GM04503 (cell line): Measurements from ENCODE around the gene GPR75.
A peak's percentile ranks its signal among the peaks of the same experiment; 100 is the strongest.

ENCODE experiments used
- DNase-seq: peaks from one replicate; pipeline ENCODE4 v3.0.0-alpha.2; 2012; ENCODE audit warnings: low read depth

GPR75 gene

DNA sequence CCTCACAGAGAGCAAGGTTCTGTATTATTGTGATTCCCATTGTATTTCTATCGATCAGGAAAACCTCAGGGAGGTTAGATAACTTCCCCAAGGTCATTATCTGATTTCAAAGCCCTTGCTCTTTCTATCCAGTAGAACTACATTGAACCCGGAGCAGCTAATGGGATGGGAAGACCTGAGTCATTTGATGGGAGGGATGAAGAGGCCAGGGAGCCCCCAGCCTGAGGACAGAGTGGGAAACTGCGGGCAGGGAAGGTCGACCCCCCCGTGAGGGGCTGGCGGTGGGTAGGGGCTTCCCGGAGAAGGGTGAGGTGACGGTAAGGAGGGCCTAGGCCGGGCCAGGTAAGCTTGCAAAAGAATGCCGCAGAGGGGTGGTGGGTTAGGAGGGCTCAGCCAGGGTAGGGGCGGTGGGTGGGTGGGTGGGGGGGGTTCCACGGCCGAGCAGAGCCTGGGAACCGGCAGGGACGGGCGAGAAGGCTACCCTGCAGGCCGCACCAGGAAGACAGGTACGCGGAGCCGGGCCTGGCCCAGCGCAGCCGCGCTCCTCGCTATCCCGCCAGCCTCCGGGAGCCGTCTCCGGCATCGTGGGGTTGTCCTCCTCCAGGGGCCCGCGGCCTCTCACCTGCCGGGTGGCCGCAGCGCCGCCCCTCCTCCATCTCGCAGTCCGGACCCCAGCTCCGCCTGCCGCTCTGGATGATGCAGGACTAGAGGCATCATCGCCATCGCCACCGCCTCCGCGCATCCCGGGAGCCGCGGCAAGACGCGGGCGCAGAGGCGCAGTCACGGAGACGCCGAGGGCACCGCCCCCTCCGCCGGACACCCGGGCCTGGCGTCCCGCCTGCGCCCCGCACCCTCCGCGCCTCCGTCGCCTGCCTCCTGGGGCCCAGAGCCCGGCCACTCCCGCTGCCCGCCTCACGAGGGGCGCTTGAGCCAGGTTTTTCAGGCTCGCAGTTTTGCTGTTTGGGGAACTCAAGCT, at the start of gene GPR75:
TSS of gene GPR75 (minus strand) at position 762 of the 976 bp plus-strand sequence. CDS start 5,211 bp downstream, outside the sequence.
- no peak for DNase-seq

DNA sequence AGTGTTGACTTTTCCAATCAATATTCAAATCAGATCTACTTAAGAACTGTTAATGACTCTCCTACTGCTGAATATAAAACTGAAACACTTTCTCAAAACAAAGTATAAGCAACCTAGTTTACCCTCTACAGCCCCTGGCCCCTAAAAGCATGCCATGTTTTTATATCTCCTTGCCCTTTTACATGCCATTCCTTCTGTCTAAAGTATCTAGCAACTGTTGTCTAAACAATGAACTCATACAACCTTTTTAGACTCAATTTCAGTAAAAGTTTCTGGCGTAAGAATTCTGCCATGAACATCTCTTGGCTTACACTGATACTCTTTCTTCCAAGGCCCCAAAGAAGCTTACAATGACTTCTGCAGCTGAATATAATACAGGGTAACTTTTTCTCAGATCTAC, 47.8 kb upstream of the GPR75 start:
- no peak for DNase-seq

DNA sequence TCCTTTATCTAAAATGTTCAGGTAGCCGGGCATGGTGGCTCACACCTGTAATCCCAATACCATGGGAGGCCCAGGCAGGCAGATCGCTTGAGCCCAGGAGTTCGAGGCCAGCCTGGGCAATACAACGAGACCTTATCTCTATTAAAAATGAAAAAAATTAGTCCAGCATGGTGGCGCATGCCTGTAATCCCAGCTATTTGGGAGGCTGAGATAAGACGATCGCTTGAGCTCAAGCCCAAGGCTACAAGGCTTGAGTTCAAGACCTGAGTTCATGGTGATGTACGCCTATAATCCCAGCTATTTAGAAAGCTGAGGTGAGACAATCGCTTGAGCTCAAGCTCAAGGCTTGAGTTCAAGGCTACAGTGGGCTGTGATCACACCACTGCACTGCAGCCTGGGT, 45.6 kb upstream of the GPR75 start:
- no peak for DNase-seq

DNA sequence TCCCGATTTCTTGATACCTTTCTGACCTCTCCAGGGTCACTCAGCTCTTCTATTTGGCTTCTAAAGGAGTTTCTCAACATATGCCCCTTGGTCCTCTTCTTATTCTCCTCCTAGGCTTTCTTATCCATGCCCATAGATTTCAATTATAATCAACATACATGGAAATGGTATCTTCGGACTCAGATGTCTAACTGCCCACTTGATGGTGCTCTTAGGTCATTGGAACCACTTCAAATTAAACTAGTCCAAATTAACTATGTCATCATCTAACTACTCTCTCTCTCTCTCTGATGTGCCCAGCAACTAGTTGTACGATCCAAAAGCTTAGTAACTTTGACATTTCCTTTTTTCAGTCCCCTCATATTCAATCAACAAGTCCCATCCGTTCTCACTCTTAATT, 43.2 kb upstream of the GPR75 start:
- no peak for DNase-seq

DNA sequence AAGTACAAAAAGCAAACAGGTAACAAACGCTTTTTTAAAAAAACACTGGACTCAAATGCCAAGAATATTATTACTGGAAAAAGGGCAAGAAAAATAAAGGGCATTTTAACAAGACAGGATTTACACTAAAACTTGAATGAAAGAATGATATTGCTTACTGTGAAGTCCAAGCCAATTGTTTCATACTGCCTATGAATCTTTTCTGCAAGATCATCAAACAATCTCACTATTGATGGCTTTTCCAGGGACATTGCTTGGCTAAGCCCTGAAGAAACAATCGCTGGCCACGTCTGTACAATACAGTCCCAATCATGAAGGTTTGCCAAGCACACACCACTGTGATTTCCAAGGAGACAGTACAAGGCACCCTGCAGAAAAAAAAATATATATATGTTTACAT, 41.4 kb upstream of the GPR75 start:
- no peak for DNase-seq

DNA sequence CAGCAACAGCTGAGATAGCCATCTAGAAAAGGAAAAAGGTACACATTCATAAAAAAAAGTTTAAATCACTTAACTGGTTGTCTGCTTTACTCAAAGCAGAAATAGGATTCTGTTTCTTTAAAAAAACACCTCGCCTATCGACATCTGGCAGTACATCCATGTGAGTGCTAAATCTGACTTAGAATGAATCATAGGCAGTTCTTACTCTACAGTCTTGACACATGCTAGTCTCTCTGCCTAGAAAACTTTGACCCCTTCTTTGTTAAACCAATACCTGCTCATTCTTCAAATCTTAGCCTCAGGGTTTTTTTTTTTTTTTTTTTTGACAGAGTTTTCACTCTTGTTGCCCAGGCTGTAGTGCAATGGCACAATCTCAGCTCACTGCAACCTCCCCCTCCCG, 37.1 kb upstream of the GPR75 start:
- no peak for DNase-seq

DNA sequence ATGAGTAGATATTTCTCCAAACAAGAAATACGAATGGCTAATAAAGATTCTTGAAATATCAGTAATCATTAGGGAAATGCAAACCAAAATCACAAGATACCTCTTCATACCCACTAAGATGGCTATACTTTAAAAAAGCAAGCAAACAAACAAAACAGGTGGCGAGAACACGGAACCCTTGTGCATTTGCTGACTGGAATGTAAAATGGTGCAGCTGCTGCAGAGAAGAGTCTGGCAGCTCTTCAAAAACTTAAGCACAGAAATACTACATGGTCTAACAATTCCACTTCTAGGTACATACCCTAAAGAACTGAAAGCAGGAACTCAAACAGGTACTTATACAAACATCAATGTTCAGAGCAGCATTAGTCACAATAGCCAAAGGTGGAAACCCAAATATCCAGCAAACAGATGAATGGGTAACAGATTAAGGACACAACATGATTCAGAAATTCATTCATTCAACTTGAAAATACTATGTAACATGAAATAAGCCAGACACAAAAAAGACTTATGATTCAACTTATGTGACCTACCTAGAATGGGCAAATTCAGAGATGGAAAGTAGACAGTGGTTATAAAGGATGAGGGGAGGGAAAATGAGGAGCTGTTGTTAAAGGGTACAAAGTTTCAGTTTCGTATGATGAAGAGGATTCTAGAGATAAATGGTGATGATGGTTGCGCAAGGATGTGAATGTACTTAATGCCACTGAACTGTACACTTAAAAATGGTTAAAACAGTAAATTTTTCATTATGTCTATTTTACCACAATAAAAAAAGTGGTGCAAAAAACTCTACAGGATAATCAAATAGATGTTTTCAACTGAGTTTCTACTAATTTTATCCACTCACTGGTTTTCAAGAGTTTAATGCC, 26.9 kb upstream of the GPR75 start:
- no peak for DNase-seq

DNA sequence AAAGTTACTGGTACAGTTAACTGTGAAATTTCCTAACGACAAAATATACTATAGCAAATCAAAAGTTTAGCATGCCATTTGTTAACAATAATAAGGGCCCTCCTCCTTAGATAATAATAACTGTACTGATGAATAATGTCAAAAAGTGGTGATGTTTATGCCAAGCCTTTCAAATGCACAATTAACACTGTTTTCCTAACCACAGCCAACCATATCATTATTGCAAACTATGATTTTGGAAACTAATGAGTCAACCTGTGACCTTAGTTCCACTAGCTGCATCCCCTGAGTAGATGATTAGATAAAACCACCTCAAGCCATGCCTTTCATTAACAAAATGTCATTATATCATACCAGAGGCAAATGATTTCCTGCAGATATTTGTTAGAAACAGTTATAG, 25.1 kb upstream of the GPR75 start:
- no peak for DNase-seq

DNA sequence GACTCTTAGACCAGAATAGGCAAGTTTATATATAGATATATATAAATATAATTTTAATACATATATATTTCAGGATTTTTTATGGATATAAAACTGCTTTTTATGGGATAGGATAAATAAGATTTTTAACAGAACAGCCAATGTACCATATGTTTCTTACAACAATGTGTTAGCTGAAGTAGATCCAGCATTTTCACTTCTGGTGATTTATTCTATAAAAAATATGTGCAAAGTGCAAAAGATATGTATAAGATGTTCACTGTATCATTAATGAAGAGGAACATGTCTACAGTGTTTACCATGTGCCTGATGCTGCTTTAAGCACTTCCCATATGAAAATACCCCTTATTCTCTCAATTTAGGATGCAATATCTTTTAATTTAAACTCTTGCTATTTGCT, 22.2 kb upstream of the GPR75 start:
- no peak for DNase-seq

DNA sequence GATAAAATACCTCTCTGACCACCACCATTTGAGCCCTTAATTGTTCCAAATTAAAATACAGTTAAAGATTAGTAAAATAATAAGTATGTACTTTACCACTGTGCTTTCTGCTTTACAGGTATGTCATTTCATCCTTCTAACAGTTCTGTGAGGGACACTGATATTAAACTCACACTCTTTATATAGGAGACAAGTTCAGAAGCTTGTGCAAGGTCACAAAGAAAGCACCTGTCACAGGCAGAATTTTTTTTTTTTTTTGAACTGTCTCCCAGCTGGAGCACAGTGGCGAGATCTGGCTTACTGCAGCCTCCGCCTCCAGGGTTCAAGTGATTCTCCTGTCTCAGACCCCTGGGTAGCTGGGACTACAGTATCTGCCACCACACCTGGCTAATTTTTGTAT, 21.6 kb upstream of the GPR75 start:
- DNase-seq, result no peak

DNA sequence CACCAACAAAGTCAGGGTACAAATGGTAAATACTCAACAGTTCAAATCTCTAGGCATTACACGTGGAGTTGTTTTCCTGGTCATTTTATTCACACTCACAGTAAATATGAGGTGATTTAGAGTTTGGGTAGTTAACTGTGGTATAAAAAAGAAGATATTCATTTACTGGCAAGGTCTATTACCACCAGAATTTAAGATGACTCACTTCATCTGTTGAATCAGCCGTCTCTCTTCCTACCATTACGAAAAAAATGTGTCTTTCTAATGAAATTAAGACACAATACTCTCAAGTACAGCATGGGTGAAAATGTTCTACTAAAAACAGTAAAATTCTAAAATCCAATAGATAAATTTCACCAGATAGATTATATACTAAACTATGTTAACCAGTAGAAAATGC, 21.0 kb upstream of the GPR75 start:
- DNase-seq, result peak; percentile 50

DNA sequence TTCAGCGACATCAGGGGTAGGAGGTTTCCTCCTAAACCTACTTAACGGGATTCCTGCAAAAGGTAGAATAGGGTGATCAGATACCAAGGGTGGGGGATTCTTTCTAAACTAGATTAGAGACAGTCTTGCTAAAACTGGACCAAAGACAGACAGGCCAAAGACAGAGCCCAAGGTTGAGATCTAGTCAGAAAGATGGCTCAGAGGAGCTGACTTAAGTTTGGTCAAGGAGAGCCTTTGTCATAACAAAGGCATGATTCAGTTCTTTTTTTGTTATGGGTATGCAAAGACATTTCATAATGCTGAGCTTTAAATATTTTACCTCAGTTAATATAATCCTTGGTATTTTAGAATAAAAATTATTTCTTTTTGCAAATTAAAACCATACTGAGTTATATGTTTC, 17.8 kb upstream of the GPR75 start:
- no peak for DNase-seq

DNA sequence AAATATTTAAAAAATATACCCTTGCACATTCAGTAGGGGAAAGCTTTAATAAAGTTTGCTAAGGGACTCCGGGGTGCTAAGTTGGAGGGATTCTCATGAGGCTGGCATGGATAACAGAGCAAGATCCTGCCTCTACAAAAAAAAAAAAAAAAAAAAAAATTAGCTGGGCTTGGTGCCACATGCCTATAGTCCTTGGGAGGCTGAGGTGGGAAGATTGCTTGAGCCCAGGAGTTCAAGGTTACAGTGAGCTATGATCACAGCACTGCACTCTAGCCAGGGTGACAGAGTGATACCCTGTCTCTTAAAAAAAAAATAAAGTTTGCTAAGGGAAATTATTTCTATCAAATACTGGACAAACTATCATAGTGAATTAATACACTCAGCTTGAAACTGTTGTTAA, 17.3 kb upstream of the GPR75 start:
- DNase-seq, result no peak

DNA sequence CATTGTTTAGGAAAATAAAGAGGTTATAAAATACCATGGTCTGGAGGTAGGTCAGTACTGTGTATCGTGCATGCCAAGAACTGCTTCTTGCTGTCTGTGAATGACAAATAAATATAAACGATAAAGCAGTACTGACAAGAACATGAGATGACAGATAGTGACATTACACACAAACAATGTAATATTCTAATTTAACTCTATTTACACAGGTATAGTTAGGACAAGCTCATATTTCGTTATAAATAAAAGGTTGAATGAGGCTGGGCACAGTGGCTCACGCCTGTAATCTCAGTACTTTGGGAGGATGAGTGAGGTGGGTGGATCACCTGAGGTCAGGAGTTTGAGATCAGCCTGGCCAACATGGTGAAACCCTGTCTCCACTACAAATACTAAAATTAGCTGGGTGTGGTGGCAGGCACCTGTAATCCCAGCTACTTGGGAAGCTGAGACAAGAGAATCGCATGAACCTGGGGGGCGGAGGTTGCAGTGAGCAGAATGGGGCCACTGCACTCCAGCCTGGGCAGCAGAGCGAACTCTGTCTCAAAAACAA, 14.7 kb upstream of the GPR75 start:
- no peak for DNase-seq

DNA sequence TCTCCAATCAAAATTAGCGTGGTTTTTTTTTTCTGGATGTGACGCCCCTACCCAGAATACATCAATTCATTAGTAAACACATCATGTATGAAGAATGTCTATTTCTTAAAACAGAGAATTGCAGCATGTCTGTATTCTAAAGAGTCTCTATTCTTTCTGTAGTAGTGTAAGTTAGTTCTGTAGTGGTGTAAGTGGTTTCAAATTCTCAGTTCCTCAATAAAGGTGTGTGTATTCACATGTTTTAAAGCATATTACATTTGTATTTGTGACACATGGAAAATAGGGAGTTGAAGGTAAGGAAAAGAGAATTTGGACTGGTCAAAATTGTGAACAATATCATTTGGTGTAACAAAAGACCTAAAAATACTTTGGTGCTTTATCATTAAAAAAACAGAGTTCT, 8.0 kb upstream of the GPR75 start:
- no peak for DNase-seq

DNA sequence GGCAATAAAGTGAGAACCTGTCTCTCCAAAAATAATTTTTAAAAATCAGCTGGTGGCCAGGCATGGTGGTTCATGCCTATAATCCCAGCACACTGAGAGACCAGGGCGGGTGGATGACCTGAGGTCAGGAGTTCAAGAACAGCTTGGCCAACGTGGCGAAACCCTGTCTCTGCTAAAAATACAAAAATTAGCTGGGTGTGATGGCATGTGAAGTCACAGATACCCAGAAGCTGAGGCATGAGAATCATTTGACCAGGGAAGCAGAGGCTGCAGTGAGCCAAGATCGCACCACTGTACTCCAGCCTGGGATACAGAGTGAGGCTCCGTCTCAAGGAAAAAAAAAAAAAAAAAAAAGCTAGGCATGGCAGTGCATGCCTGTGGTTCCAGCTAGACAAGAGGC, 7.4 kb upstream of the GPR75 start:
- no peak for DNase-seq

DNA sequence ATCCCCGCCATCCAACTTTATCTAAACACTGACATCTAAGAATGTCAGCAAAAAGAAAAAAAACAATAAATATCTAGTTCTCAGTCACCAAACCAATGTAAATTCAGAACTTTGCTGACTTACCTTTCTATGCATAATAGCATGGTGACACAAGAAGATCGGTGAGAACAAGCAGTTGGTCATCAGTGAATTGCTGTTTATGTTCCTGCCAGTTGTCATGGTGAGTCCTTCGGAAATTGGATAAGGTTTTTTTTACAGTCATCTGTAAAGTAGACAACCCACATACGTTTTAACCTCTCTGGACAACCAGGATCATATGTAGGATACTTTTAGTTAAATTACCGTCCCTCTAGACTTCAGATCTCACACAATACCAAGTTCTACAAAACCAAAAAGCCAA, 6.2 kb upstream of the GPR75 start:
- DNase-seq, result no peak

DNA sequence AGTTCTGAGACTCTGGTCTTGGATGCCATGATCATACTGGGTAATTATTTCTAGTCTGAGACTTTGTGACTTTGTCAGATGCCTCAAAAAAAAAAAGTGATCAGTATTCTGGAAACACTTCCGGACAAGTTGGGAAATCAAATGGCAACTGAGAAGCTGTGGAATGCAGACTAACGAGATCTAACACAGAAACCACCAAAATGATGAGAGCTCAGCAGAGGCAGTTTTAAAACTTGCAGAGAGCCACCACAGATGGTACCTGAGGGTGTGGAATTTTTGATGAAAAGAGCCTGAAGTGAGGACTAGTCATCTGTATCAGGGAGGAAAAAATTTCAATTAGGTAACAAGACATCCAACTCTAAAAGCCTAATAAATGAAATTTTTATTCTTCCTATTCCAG, 5.5 kb upstream of the GPR75 start:
- no peak for DNase-seq

DNA sequence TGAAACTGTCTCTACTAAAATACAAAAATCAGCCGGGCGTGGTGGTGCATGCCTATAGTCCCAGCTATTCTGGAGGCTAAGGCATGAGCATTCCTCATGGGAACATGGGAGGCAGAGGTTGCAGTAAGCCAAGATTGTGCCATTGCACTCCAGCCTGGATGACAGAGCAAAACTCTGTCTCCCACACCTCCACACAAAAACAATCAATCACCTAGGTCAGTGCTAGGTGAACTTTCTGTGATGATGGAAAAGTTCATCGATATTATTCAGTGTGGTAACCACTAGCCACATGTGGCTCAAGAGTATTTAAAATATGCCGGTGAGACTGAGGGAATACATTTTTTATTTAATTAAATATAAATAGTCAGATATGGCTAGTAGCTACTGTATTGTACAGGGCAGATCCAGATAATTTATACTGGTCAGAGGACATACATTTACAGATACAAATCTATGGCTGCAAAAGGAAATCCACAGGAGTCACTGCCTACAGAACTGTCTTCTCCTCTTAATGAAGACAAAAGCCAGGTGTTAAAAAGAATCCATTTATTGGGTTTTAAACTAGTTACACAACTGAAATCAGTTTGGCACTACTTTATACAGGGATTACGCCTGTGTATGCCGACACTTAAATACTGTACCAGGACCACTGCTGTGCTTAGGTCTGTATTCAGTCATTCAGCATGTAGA, 3.9 kb upstream of the GPR75 start:
- DNase-seq, result no peak

DNA sequence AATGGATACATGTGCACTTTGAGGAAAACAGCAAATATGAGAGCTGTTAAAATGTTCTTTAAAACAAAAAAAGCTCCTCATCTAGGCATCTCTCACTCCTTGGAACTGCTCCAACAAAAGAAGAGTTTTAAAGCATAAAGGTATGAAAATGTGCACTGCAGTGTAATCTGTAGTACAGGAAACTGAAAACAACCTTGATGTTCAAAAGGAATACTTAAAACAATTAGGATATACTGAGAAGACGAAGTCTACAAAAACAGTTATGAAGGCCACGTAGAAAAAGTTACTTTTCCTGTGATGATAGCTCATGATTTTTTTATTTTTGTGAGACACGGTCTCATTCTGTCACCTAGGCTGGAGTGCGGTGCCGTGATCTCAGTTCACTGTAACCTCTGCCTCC, 2.1 kb upstream of the GPR75 start:
- DNase-seq, result no peak

DNA sequence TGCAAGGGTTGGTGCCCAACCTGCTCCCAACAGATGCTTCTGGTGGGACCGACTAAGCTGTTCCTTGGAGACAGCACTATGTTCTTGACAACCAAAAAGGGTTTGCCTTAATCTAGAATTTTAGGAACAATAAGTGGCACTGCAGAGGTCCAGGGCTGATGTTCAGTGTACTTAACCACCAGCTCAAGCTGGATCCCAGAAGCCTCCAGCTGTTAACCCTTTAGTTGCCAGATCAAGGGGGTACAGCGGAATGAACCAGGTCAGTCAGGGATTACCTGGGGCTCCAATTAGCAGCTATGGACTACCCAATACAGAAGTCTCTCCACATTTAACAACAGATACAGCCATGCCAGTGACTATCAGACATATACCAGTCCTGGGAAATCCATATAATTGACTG, 3.5 kb downstream of the GPR75 start:
- no peak for DNase-seq

DNA sequence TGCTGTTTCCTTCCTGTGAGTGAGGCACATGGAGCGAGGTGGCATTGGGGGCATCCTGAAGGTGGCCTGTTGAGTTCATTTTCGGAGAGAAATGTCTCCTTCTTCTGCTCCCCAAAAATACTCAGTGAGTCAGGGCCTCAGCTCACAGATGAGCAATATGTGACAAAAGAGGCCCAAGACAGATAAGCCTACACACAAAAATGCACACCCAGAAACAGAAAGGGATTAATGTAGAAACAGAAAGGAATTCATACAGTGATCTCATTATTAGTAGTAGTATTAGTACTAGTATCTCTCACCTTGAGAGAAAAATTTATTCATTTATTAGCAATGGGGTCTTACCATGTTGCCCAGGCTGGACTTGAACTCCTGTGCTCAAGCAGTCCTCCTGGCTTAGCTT, 5.1 kb downstream of the GPR75 start:
- DNase-seq, result no peak
